ENCODE results near the gene APOBEC3G. TPM values are rescaled to one million over a fixed set of nuclear protein-coding genes. Genes with fewer than 3 reads are reported as not detected.
"Not testable (repeated sequence)": the region's sequence is repeated elsewhere in the genome, so short reads cannot be mapped to it uniquely, and the experiment has no call there.

APOBEC3G gene
- total RNA-seq, 3 donors from 2014 or later: 7.2 to 14.1 (median 13.3) TPM

- Histone ChIP-seq H3K27ac (no peak overlapping the region), H3K4me1 (no peaks in the 10 kb centered on the region), H3K9me3 (no peaks in the 10 kb centered on the region), H3K36me3 (no peaks in the 10 kb centered on the region), H3K27me3 (no peaks in the 10 kb centered on the region), H3K4me3 (no peak overlapping the region)
- no peak for DNase-seq (ENCODE audit: low spot score in 2 of 2)
- intact Hi-C loops (cut with DNase I; ENCODE audit: low total_unique reads): no loop called here
- TF ChIP-seq POLR2AphosphoS5 (IDR thresholded peaks at IDR 0.05) (no peak), POLR2A (IDR thresholded peaks at IDR 0.05) (no peak), CTCF (IDR thresholded peaks at IDR 0.05) (no peak)
Measured at GRCh38 chr22:39073981-39074380, 3.1 kb upstream of the APOBEC3G start.

- DNase-seq (ENCODE audit: low spot score in 2 of 2); H3K36me3 ChIP-seq; H3K27me3 ChIP-seq; H3K9me3 ChIP-seq; H3K4me1 ChIP-seq: not testable (repeated sequence)
- intact Hi-C loops (cut with DNase I; ENCODE audit: low total_unique reads): loop anchor here (2.0 kb wide), 1 partner anchor 68 kb away; no protein-coding TSS in a partner anchor
- peak overlapping the region in 1 of 2 donors; percentile 76 for H3K27ac ChIP-seq
- peak overlapping the region; percentile 44 to 71 (median 55) for H3K4me3 ChIP-seq
Measured at GRCh38 chr22:39076155-39077025, 685 bp upstream of the APOBEC3G start.

- H3K9me3 ChIP-seq; H3K4me1 ChIP-seq; DNase-seq (ENCODE audit: low spot score in 2 of 2); H3K27me3 ChIP-seq; H3K36me3 ChIP-seq: not testable (repeated sequence)
- Histone ChIP-seq H3K4me3 (peak overlapping the region in 2 of 3 donors; percentile 55 to 71), H3K27ac (peak overlapping the region in 1 of 2 donors; percentile 79)
- intact Hi-C loops (cut with DNase I; ENCODE audit: low total_unique reads): loop anchor here (2.0 kb wide), 1 partner anchor 69 kb away; no protein-coding TSS in a partner anchor
Measured at GRCh38 chr22:39077912-39078311, 837 bp downstream of the APOBEC3G start.

- Histone ChIP-seq H3K36me3 (no peaks in the 10 kb centered on the region), H3K4me3 (peak overlapping the region in 1 of 3 donors; percentile 55), H3K4me1 (no peaks in the 10 kb centered on the region), H3K9me3 (no peaks in the 10 kb centered on the region), H3K27me3 (no peaks in the 10 kb centered on the region), H3K27ac (no peak overlapping the region)
- TF ChIP-seq POLR2A (IDR thresholded peaks at IDR 0.05) (no peak), CTCF (IDR thresholded peaks at IDR 0.05) (no peak), POLR2AphosphoS5 (IDR thresholded peaks at IDR 0.05) (no peak)
- no peak for DNase-seq (ENCODE audit: low spot score in 2 of 2)
- intact Hi-C loops (cut with DNase I; ENCODE audit: low total_unique reads): no loop called here
Measured at GRCh38 chr22:39078329-39078728, 1.3 kb downstream of the APOBEC3G start.

GRCh38 chr22:39079054-39079637, 2.1 kb downstream of the APOBEC3G start:
- H3K27ac ChIP-seq; H3K9me3 ChIP-seq; H3K4me3 ChIP-seq; H3K27me3 ChIP-seq; intact Hi-C loops (cut with DNase I; ENCODE audit: low total_unique reads); H3K4me1 ChIP-seq; H3K36me3 ChIP-seq; DNase-seq (ENCODE audit: low spot score in 2 of 2): not testable (repeated sequence)

- no peak for TF ChIP-seq POLR2A (IDR thresholded peaks at IDR 0.05)
- Histone ChIP-seq H3K4me1 (no peaks in the 10 kb centered on the region), H3K27ac (no peak overlapping the region), H3K36me3 (no peaks in the 10 kb centered on the region), H3K9me3 (no peaks in the 10 kb centered on the region), H3K4me3 (no peak overlapping the region), H3K27me3 (no peaks in the 10 kb centered on the region)
- DNase-seq (ENCODE audit: low spot score in 2 of 2): no peak
- intact Hi-C loops (cut with DNase I; ENCODE audit: low total_unique reads): loop anchor here (10.0 kb wide), 1 partner anchor 1945 kb away; no protein-coding TSS in a partner anchor
Measured at GRCh38 chr22:39080052-39080762, 3.1 kb downstream of the APOBEC3G start.

- no peak for DNase-seq (ENCODE audit: low spot score in 2 of 2)
- H3K4me1 ChIP-seq: no peaks in the 10 kb centered on the region
- no peak for TF ChIP-seq POLR2AphosphoS5 (IDR thresholded peaks at IDR 0.05)
- TF ChIP-seq CTCF (IDR thresholded peaks at IDR 0.05): no peak
- TF ChIP-seq POLR2A (IDR thresholded peaks at IDR 0.05): no peak
- intact Hi-C loops (cut with DNase I; ENCODE audit: low total_unique reads): loop anchor here (10.0 kb wide), 1 partner anchor 1946 kb away; no protein-coding TSS in a partner anchor
- no peaks in the 10 kb centered on the region for H3K36me3 ChIP-seq
- H3K4me3 ChIP-seq: no peak overlapping the region
- no peaks in the 10 kb centered on the region for H3K27me3 ChIP-seq
- no peak overlapping the region for H3K27ac ChIP-seq
- no peaks in the 10 kb centered on the region for H3K9me3 ChIP-seq
Measured at GRCh38 chr22:39081016-39081415, 3.9 kb downstream of the APOBEC3G start.

Data from breast epithelium (tissue), 4 donors.